Astrocyte (in vitro differentiated cells and primary cell): ENCODE measurements around the gene GDF9. TPM values are rescaled to one million over a fixed set of nuclear protein-coding genes. Genes with fewer than 3 reads are reported as not detected.

ENCODE experiments used
- DNase-seq: peaks from one replicate; pipeline ENCODE4 v3.0.0-alpha.2; 2010; ENCODE audit warnings: low read depth
- FAIRE-seq: peaks from 2 replicates; lab custom pipeline; 2011; peaks lifted over from hg19 to GRCh38; lab: Jason Lieb, UNC
- H2AFZ ChIP-seq: 2 replicates; pipeline ENCODE4 v1.6.0; 2012; ENCODE audit warnings: low read depth, low read length, inconsistent platforms
- H3K27ac ChIP-seq: 2 replicates; pipeline ENCODE4 v1.5.1; 2011; ENCODE audit warnings: low read depth, low read length, inconsistent platforms
- H3K27me3 ChIP-seq: 2 replicates; pipeline ENCODE4 v1.6.0; 2011; ENCODE audit warnings: low read length, inconsistent platforms; ENCODE audit not compliant: insufficient read depth
- H3K36me3 ChIP-seq: 2 replicates; pipeline ENCODE4 v1.5.1; 2011; ENCODE audit warnings: low read length, inconsistent platforms; ENCODE audit not compliant: insufficient read depth
- H3K4me1 ChIP-seq: 2 replicates; pipeline ENCODE4 v1.5.1; 2011; ENCODE audit warnings: low read length, inconsistent platforms; ENCODE audit not compliant: insufficient read depth
- H3K4me2 ChIP-seq: 2 replicates; pipeline ENCODE4 v1.6.0; 2012; ENCODE audit warnings: low read length, inconsistent platforms
- H3K4me3 ChIP-seq: 2 replicates; pipeline ENCODE4 v1.5.1; 2011; ENCODE audit warnings: low read depth, mild to moderate bottlenecking, low read length, inconsistent platforms; ENCODE audit not compliant: insufficient read depth
- H3K79me2 ChIP-seq: 2 replicates; pipeline ENCODE4 v1.6.0; 2012; ENCODE audit warnings: mild to moderate bottlenecking, low read length, inconsistent platforms; ENCODE audit not compliant: insufficient read depth
- H3K9ac ChIP-seq: 2 replicates; pipeline ENCODE4 v1.6.0; 2012; ENCODE audit warnings: mild to moderate bottlenecking, low read length, inconsistent platforms
- H3K9me3 ChIP-seq: 2 replicates; pipeline ENCODE4 v1.5.1; 2012; ENCODE audit warnings: low read depth, mild to moderate bottlenecking, low read length, inconsistent platforms; ENCODE audit not compliant: insufficient read depth
- H4K20me1 ChIP-seq: 2 replicates; pipeline ENCODE4 v1.6.0; 2012; ENCODE audit warnings: low read length, inconsistent platforms; ENCODE audit not compliant: insufficient read depth
- H3K27ac Mint-ChIP-seq: one replicate; pipeline ENCODE4 v1.8.0; 2021; ENCODE audit warnings: mild to moderate bottlenecking, mixed read lengths; ENCODE audit not compliant: unreplicated experiment
- H3K27me3 Mint-ChIP-seq: one replicate; pipeline ENCODE4 v1.8.0; 2021; ENCODE audit warnings: low read depth, mixed read lengths; ENCODE audit not compliant: unreplicated experiment
- H3K36me3 Mint-ChIP-seq: one replicate; pipeline ENCODE4 v1.8.0; 2021; ENCODE audit warnings: low read depth, mixed read lengths; ENCODE audit not compliant: unreplicated experiment
- H3K4me1 Mint-ChIP-seq: one replicate; pipeline ENCODE4 v1.8.0; 2021; ENCODE audit warnings: low read depth, mixed read lengths; ENCODE audit not compliant: unreplicated experiment
- H3K4me3 Mint-ChIP-seq: one replicate; pipeline ENCODE4 v1.8.0; 2021; ENCODE audit warnings: mild to moderate bottlenecking, moderate library complexity, mixed read lengths; ENCODE audit not compliant: unreplicated experiment
- H3K9me3 Mint-ChIP-seq: one replicate; pipeline ENCODE4 v1.8.0; 2021; ENCODE audit warnings: mild to moderate bottlenecking, mixed read lengths; ENCODE audit not compliant: unreplicated experiment
- CTCF ChIP-seq: IDR thresholded peaks from 2 replicates; pipeline ENCODE4 v1.5.1; 2011; ENCODE audit warnings: low read depth, mild to moderate bottlenecking, inconsistent platforms, low read length, moderate library complexity; ENCODE audit not compliant: insufficient read depth
- EZH2 ChIP-seq: IDR thresholded peaks from 2 replicates; pipeline ENCODE4 v1.6.1; 2012; ENCODE audit warnings: mild to moderate bottlenecking, low read length, inconsistent platforms; ENCODE audit not compliant: insufficient read depth
- total RNA-seq: library from RNA; stranded (reverse); gene quantifications from 2 replicates; pipeline ENCODE4 v1.2.1, GENCODE V29; 2021

Gene GDF9
- total RNA-seq, 1 donor from 2014 or later = 0.34 TPM

DNA sequence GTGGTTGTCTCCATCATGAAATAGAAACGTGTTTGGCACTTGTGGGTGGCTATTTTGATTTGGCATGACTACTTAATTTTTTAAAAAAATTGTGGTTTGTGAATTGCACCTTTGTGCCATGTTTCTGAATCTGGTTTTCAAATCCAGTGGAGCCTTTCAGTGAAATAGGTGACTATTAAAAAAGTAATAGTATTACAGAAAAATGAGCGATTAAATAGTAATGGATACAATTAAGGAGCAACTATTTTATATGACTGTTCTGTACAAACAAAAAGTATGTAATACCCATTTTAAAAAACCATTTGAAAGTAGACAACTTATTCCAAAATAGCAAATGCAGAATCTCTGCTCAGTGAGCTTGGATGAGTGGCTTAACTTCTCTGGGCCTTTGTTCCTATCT, 50.2 kb downstream of the GDF9 start:
- Mint-ChIP-seq H3K4me3 (no peak overlapping the region), H3K4me1 (peaks cover 2% of the 10 kb centered on the region), H3K27me3 (peaks cover 30% of the 10 kb centered on the region), H3K27ac (no peak overlapping the region), H3K9me3 (no peaks in the 10 kb centered on the region), H3K36me3 (no peaks in the 10 kb centered on the region)
- DNase-seq (no peak), FAIRE-seq (no peak)
- Histone ChIP-seq H4K20me1 (no peaks in the 10 kb centered on the region), H3K36me3 (no peaks in the 10 kb centered on the region), H3K9ac (no peak overlapping the region), H3K4me1 (peaks cover 4% of the 10 kb centered on the region), H3K79me2 (no peaks in the 10 kb centered on the region), H3K4me2 (no peak overlapping the region), H3K27me3 (peaks cover 20% of the 10 kb centered on the region), H3K9me3 (no peaks in the 10 kb centered on the region), H3K27ac (no peak overlapping the region), H3K4me3 (no peak overlapping the region), H2AFZ (no peak overlapping the region)
- TF ChIP-seq EZH2 = no peak
- TF ChIP-seq CTCF = no peak

DNA sequence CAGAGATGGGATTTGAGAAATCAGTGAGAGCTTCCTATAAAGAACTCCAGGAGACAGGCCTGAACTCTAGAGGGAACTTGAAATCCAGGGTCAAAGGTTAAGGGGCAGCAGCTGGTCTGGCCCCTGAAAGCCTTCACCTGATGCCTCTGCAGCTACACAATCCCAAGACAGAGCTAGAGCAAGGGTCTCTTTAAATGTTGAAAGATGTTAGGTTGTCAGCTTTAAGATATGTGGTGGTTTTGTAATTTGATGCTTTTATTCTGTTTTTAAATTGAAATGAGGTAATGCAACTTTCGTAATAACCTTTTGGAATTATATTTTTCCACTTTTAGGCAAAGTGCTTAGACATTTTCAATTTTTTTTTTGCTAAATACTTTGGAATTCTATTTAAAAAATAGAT, 50.8 kb downstream of the GDF9 start:
- no peaks in the 10 kb centered on the region for H3K79me2 ChIP-seq
- Mint-ChIP-seq H3K27ac (no peak overlapping the region), H3K9me3 (no peaks in the 10 kb centered on the region), H3K27me3 (peaks cover 33% of the 10 kb centered on the region), H3K4me3 (peak overlapping the region; percentile 69), H3K4me1 (peaks cover 2% of the 10 kb centered on the region), H3K36me3 (no peaks in the 10 kb centered on the region)
- H4K20me1 ChIP-seq = no peaks in the 10 kb centered on the region
- H3K4me1 ChIP-seq = peaks cover 4% of the 10 kb centered on the region
- H3K36me3 ChIP-seq = no peaks in the 10 kb centered on the region
- no peak for DNase-seq
- H3K9ac ChIP-seq = no peak overlapping the region
- H2AFZ ChIP-seq = no peak overlapping the region
- H3K27ac ChIP-seq = no peak overlapping the region
- H3K4me2 ChIP-seq = no peak overlapping the region
- H3K27me3 ChIP-seq = peaks cover 20% of the 10 kb centered on the region
- TF ChIP-seq CTCF (no peak), EZH2 (no peak)
- H3K9me3 ChIP-seq = no peaks in the 10 kb centered on the region
- no peak overlapping the region for H3K4me3 ChIP-seq
- no peak for FAIRE-seq

DNA sequence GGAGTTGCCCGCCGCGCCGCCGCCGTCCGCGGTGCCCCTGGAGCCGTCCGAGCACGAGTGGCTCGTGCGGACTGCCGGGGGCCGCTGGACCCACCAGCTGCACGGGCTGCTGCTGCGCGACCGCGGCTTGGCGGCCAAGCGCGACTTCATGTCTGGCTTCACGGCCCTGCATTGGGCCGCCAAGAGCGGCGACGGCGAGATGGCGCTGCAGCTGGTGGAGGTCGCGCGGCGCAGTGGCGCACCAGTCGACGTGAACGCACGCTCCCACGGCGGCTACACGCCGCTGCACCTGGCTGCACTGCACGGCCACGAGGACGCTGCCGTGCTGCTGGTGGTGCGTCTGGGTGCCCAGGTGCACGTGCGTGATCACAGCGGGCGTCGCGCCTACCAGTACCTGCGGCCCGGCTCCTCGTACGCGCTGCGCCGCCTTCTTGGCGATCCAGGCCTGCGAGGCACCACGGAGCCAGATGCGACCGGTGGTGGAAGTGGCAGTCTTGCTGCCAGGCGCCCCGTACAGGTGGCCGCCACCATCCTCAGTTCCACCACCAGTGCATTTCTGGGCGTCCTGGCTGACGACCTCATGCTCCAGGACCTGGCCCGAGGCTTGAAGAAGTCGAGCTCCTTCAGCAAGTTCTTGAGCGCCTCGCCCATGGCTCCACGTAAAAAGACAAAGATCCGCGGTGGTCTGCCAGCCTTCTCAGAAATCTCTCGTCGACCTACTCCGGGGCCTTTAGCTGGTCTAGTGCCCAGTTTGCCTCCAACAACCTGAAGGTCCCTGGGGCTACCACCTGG, 51.6 kb downstream of the GDF9 start:
- H3K27ac ChIP-seq = no peak overlapping the region
- peaks cover 2% of the 10 kb centered on the region for H3K4me1 Mint-ChIP-seq
- no peaks in the 10 kb centered on the region for H3K9me3 Mint-ChIP-seq
- peak overlapping the region; percentile 81 for H2AFZ ChIP-seq
- H3K4me1 ChIP-seq = peaks cover 4% of the 10 kb centered on the region
- no peak for DNase-seq
- no peak overlapping the region for H3K9ac ChIP-seq
- no peaks in the 10 kb centered on the region for H4K20me1 ChIP-seq
- H3K4me3 Mint-ChIP-seq = peak overlapping the region; percentile 69
- no peak for FAIRE-seq
- no peak overlapping the region for H3K4me3 ChIP-seq
- no peaks in the 10 kb centered on the region for H3K79me2 ChIP-seq
- no peaks in the 10 kb centered on the region for H3K36me3 Mint-ChIP-seq
- TF ChIP-seq EZH2 (no peak), CTCF (no peak)
- no peaks in the 10 kb centered on the region for H3K9me3 ChIP-seq
- peak overlapping the region; percentile 72 for H3K4me2 ChIP-seq
- H3K27me3 Mint-ChIP-seq = peaks cover 36% of the 10 kb centered on the region
- H3K36me3 ChIP-seq = no peaks in the 10 kb centered on the region
- peaks cover 20% of the 10 kb centered on the region for H3K27me3 ChIP-seq
- no peak overlapping the region for H3K27ac Mint-ChIP-seq
